Thyroid gland (tissue), 4 donors: ENCODE data around the gene ADO. TPM values are rescaled to one million over a fixed set of nuclear protein-coding genes. Genes with fewer than 3 reads are reported as not detected.

Experiments
- DNase-seq, 2 donors: peaks; one replicate each; pipeline ENCODE4 v3.0.0-alpha.2; 2019
- H3K27ac ChIP-seq, 3 donors: fragments of 200-600 bp; sonication (generic); 1 replicate in 2 of 3; 2 replicates in 1 of 3; pipeline ENCODE4 v1.5.1; 2016 to 2019; ENCODE audit warnings: mild to moderate bottlenecking in 1 of 3, moderate library complexity in 1 of 3
- H3K27me3 ChIP-seq: fragments of 200-600 bp; sonication (generic); one replicate; pipeline ENCODE4 v1.5.1; 2019
- H3K36me3 ChIP-seq, 2 donors: fragments of 200-600 bp; sonication (generic); one replicate each; pipeline ENCODE4 v1.5.1; 2016 to 2019
- H3K4me1 ChIP-seq, 2 donors: fragments of 200-600 bp; sonication (generic); one replicate each; pipeline ENCODE4 v1.5.1; 2017 to 2019
- H3K4me3 ChIP-seq, 3 donors: fragments of 200-600 bp; sonication (generic); replicated peaks in 1 of 3; 1 replicate in 2 of 3; 2 replicates in 1 of 3; pipeline ENCODE4 v1.5.1; 2016; ENCODE audit warnings: mild to moderate bottlenecking in 1 of 3
- H3K9me3 ChIP-seq: fragments of 200-600 bp; sonication (generic); one replicate; pipeline ENCODE4 v1.5.1; 2017
- CTCF ChIP-seq, 6 experiments: fragments of 200-600 bp in 3 of 6; fragments of 450-650 bp in 3 of 6; sonication (generic) in 3 of 6; IDR thresholded peaks; one replicate each; pipeline ENCODE4 v1.5.1; 2016 to 2019; ENCODE audit warnings: antibody characterized with exemption in 6 of 6, mild to moderate bottlenecking in 2 of 6, inconsistent platforms in 1 of 6, moderate library complexity in 1 of 6
- POLR2A ChIP-seq, 2 donors: fragments of 450-650 bp; IDR thresholded peaks; one replicate each; pipeline ENCODE4 v1.6.1; 2017; ENCODE audit warnings: antibody characterized with exemption in 2 of 2, mild to moderate bottlenecking in 2 of 2, moderate library complexity in 1 of 2
- WGBS, 2 donors: methylation state at CpG; one replicate each; pipeline ENCODE4 v1.1.5; 2017; 5-methylcytosine and 5-hydroxymethylcytosine counted together
- intact Hi-C: fragments of 100-400 bp; cut with DNase I; formaldehyde crosslinking; loops from one replicate; pipeline ENCODE4 v1.15.1; 2023
- total RNA-seq, 4 donors: library from RNA; depleted of rRNA; stranded (reverse); fragments of >200 nt; gene quantifications; one replicate each; pipeline ENCODE4 v1.2.3, GENCODE V29; 2016

The ADO gene
- total RNA-seq, 4 donors from 2014 or later, result 21.8 to 29.7 (median 24.6) TPM

GRCh38 chr10:62850646-62851045 is 46.1 kb downstream of the ADO start:
- Histone ChIP-seq H3K9me3 (no peaks in the 10 kb centered on the region), H3K4me3 (no peak overlapping the region), H3K4me1 (no peaks in the 10 kb centered on the region), H3K36me3 (no peaks in the 10 kb centered on the region), H3K27me3 (no peaks in the 10 kb centered on the region), H3K27ac (no peak overlapping the region)
- TF ChIP-seq POLR2A (IDR thresholded peaks at IDR 0.05), result no peak
- no peak for TF ChIP-seq CTCF (IDR thresholded peaks at IDR 0.05)
- intact Hi-C loops, result no loop called here
- 58 to 80% methylated on average over 3 of the region's 3 CpGs for WGBS, 2 donors
- no peak for DNase-seq

GRCh38 chr10:62851442-62851841 is 46.9 kb downstream of the ADO start:
- no peaks in the 10 kb centered on the region for H3K36me3 ChIP-seq
- no peak for TF ChIP-seq POLR2A (IDR thresholded peaks at IDR 0.05)
- TF ChIP-seq CTCF (IDR thresholded peaks at IDR 0.05), result no peak
- no peak for DNase-seq
- H3K27ac ChIP-seq, result no peak overlapping the region
- H3K4me1 ChIP-seq, result no peaks in the 10 kb centered on the region
- no peaks in the 10 kb centered on the region for H3K27me3 ChIP-seq
- no peaks in the 10 kb centered on the region for H3K9me3 ChIP-seq
- intact Hi-C loops, result no loop called here
- no peak overlapping the region for H3K4me3 ChIP-seq
- WGBS, 2 donors, result 55 to 80% methylated on average over 2 of the region's 2 CpGs

GRCh38 chr10:62852961-62853702 is 48.6 kb downstream of the ADO start:
- no peak for DNase-seq
- Histone ChIP-seq H3K9me3 (no peaks in the 10 kb centered on the region), H3K27me3 (no peaks in the 10 kb centered on the region), H3K36me3 (no peaks in the 10 kb centered on the region), H3K4me1 (no peaks in the 10 kb centered on the region), H3K27ac (no peak overlapping the region), H3K4me3 (no peak overlapping the region)
- no peak for TF ChIP-seq POLR2A (IDR thresholded peaks at IDR 0.05)
- WGBS, 2 donors, result 79 to 87% methylated on average over 6 of the region's 6 CpGs
- intact Hi-C loops, result no loop called here

GRCh38 chr10:62853710-62854109 is 49.2 kb downstream of the ADO start:
- no peaks in the 10 kb centered on the region for H3K4me1 ChIP-seq
- H3K9me3 ChIP-seq, result no peaks in the 10 kb centered on the region
- DNase-seq, result no peak
- 70 to 73% methylated on average over 5 of the region's 5 CpGs for WGBS, 2 donors
- H3K4me3 ChIP-seq, result no peak overlapping the region
- no peaks in the 10 kb centered on the region for H3K27me3 ChIP-seq
- no peaks in the 10 kb centered on the region for H3K36me3 ChIP-seq
- intact Hi-C loops, result no loop called here
- TF ChIP-seq POLR2A (IDR thresholded peaks at IDR 0.05) (no peak), CTCF (IDR thresholded peaks at IDR 0.05) (no peak)
- H3K27ac ChIP-seq, result no peak overlapping the region

- WGBS, 2 donors, result 79 to 91% methylated on average over 4 of the region's 4 CpGs
- Histone ChIP-seq H3K36me3 (no peaks in the 10 kb centered on the region), H3K27ac (no peak overlapping the region), H3K4me3 (no peak overlapping the region), H3K27me3 (no peaks in the 10 kb centered on the region), H3K4me1 (no peaks in the 10 kb centered on the region), H3K9me3 (no peaks in the 10 kb centered on the region)
- DNase-seq, result no peak
- no peak for TF ChIP-seq POLR2A (IDR thresholded peaks at IDR 0.05)
- no peak for TF ChIP-seq CTCF (IDR thresholded peaks at IDR 0.05)
- intact Hi-C loops, result no loop called here
Measured at GRCh38 chr10:62856021-62856420, 51.5 kb downstream of the ADO start.

Other genes with a start within 250 kb of the ADO start
- 10 to 100 TPM in 1 of 4 donors, 1 to 10 TPM in 2, under 1 TPM in 1; 0.78 to 14.6 (median 2.9) TPM for gene EGR2, start 11.6 kb downstream of the ADO start, total RNA-seq